ENCODE data around the gene SPPL3.

SPPL3 gene

GRCh38 chr12:120774169-120774916, 129.8 kb downstream of the SPPL3 start:
- no peak for TF ChIP-seq CTCF (IDR thresholded peaks at IDR 0.05; ENCODE audit: low read length, missing control alignments)
- no peak for DNase-seq (ENCODE audit: low read depth)
- no peak overlapping the region for H3K4me3 ChIP-seq (replicated peaks; ENCODE audit: low read depth, low read length)

- DNase-seq (ENCODE audit: low read depth): no peak
- no peak overlapping the region for H3K4me3 ChIP-seq (replicated peaks; ENCODE audit: low read depth, low read length)
- no peak for TF ChIP-seq CTCF (IDR thresholded peaks at IDR 0.05; ENCODE audit: low read length, missing control alignments)
Observed at GRCh38 chr12:120771097-120771496, 133.1 kb downstream of the SPPL3 start.

GRCh38 chr12:120767071-120768024, 136.8 kb downstream of the SPPL3 start:
- no peak for DNase-seq (ENCODE audit: low read depth)
- TF ChIP-seq CTCF (IDR thresholded peaks at IDR 0.05; ENCODE audit: low read length, missing control alignments): no peak
- H3K4me3 ChIP-seq (replicated peaks; ENCODE audit: low read depth, low read length): no peak overlapping the region

- TF ChIP-seq CTCF (IDR thresholded peaks at IDR 0.05; ENCODE audit: low read length, missing control alignments): no peak
- DNase-seq (ENCODE audit: low read depth): no peak
- no peak overlapping the region for H3K4me3 ChIP-seq (replicated peaks; ENCODE audit: low read depth, low read length)
Observed at GRCh38 chr12:120766566-120766965, 137.6 kb downstream of the SPPL3 start.

GRCh38 chr12:120764816-120765215, 139.3 kb downstream of the SPPL3 start:
- DNase-seq (ENCODE audit: low read depth): no peak
- no peak overlapping the region for H3K4me3 ChIP-seq (replicated peaks; ENCODE audit: low read depth, low read length)
- no peak for TF ChIP-seq CTCF (IDR thresholded peaks at IDR 0.05; ENCODE audit: low read length, missing control alignments)

- no peak for DNase-seq (ENCODE audit: low read depth)
- no peak for TF ChIP-seq CTCF (IDR thresholded peaks at IDR 0.05; ENCODE audit: low read length, missing control alignments)
- H3K4me3 ChIP-seq (replicated peaks; ENCODE audit: low read depth, low read length): no peak overlapping the region
Observed at GRCh38 chr12:120763250-120763649, 140.9 kb downstream of the SPPL3 start.

Data from fibroblast of pulmonary artery (primary cell).